GM21526 (cell line): ENCODE results near the gene EGFR.

Experiments
- ATAC-seq: cut with Tn5 transposase; IDR thresholded peaks from one replicate; pipeline ENCODE4 v1.9.1; 2021; ENCODE audit warnings: moderate library complexity; ENCODE audit not compliant: unreplicated experiment, low FRiP score

EGFR gene

GRCh38 chr7:55097100-55097499, 78.3 kb downstream of the EGFR start:
- ATAC-seq: no peak

DNA sequence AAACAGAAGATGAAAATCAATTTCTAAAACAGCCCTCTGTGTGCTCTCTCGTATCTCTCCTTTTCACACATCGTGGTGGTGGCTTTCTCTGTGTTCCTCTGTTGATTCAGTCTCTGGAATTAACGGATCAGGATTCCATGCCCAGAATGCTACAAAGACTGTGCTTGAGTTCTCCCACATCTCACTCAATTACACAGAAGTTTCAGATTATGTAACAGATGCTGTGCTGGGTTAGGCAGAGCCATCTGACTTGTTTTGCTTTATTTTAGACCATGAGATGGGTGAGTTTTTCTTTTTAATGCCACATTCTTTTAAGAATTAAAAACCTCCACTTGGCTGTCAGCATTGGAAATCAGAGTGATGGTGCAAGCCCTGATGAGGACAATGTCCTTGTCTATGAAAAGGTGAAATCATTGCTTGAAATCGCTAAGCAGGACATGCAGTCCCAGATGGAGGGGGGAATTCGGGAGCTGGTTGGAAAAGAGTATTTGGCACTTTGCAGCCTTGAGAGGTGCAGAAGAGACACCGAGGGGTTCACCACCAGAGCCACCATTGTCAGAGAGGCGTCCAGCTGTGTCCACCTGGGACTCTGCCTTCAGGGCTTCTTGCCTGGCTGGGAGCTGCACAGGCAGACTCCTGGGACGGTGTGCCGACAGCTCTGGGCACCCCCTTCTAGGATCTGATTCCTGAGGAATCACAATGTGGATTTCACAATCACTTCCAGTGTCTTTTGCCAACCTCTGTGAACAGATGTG, 80.4 kb downstream of the EGFR start:
- no peak for ATAC-seq

- no peak for ATAC-seq
These were observed 81.2 kb downstream of the EGFR start for GRCh38 chr7:55099821-55100543.

DNA sequence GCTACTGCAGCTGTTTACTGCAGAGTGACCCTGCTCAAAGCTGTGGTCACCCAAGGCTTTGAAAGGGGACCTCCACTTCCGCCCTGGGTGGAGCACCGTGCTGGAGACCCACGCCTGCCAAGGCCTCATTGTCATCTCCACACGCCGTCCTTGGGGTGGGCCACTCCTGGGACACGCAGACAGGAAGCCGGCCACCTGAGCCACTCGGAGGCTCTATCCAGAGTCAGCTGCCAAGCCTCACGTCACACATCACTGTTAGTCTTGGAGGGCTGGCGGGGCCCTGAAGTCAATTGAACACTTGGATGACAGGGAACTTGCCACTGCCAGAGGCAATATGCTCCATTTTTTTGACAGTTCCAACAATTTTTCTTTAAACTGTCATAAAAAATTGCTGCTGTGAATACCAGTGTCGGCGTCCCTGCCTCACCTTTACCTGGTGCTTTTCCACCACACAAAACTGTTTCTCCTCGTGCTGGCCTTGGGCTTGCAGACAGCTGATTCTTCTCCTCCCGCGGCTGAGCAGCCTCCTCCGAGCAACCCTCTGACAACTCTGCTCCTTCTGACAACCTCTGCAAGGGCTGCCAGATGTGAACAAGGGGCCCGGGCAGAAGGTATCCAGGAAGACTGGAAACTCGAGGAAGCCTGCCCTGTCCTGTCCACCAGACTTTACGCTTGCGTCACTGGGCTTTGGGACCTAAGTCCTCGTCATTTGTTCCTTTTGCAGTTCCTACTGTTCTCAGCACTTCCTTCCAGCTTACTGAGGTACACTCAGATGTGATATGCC, 81.9 kb downstream of the EGFR start:
- ATAC-seq: no peak

DNA sequence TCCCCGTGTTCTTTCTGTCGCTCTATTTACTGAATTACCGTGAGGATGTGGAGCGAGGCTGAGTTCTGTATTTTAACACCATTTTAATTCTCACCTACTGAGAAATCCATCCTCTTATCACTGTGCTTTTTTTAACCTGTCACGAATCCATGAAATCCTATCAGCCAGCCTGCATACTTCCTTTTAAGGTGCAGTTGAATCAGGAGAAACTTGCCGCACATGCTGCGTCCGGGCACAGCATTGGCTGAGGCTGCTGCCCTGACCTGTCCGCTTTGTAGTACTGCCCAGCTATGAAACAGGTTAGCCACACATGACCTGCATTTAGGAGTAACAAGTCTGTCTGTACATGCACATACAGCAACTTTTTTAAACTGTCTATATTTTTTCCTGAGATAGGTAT, 82.5 kb downstream of the EGFR start:
- ATAC-seq: no peak

DNA sequence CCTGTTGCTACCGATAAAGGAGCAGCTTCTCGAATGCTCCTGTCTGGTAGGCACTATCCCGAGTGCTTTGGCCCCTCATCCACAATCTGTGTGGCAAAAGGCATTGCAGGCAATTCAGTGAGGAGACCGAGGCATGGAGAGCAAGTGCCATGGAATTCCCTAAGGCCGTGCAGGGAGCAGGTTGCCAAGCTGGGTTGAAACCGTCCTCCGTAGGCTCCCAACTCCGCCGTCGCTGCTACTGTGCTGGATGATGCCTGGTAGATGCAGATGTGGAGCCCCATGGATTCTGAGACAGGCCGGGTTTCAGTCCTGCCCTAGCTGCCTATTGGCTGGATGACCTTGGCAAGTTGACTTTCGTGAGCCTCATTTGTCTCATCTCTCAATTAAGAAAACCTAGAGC, 85.3 kb downstream of the EGFR start:
- ATAC-seq: no peak

GRCh38 chr7:55104712-55105433, 86.1 kb downstream of the EGFR start:
- no peak for ATAC-seq

DNA sequence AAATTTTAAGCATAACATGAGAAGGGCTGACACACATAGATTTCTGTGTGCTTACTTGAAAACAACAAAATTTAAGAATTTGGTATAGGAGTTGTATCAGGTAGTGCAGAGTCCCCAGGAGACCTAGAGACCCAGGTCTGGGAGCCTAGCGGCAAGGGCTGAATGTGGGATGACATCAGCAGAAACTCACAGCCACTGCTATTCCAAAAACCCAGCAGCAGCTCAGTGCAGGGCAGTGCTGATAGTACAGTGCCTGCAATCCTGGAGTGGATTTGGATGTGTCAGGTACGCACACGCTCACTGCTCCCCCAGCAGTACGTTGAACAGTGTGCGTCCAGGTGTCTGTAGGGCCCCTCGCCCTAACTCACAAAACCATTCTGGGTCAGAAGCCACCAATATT, 87.1 kb downstream of the EGFR start:
- no peak for ATAC-seq

DNA sequence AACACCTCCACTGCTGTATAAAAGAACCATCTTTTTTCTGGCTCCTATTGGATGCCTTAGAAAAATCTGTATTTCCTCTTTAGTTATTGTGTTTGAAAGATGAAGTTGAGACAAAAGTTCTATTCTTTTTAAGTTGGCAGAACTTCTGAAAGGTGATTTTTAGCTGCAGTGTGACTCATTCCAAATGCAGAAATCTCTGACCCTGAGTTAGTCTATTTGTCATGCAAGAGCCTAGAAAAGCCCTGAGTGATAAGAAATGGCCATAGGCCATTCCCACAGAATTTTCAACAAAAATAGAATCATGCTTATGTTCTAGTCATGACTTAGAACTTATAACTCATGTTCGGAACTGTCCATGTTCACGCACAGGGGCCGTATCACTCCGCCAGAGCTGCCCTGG, 89.1 kb downstream of the EGFR start:
- no peak for ATAC-seq

- no peak for ATAC-seq
These were observed 89.6 kb downstream of the EGFR start for GRCh38 chr7:55108401-55108800.

GRCh38 chr7:55108818-55109217, 90.0 kb downstream of the EGFR start:
- ATAC-seq: no peak

DNA sequence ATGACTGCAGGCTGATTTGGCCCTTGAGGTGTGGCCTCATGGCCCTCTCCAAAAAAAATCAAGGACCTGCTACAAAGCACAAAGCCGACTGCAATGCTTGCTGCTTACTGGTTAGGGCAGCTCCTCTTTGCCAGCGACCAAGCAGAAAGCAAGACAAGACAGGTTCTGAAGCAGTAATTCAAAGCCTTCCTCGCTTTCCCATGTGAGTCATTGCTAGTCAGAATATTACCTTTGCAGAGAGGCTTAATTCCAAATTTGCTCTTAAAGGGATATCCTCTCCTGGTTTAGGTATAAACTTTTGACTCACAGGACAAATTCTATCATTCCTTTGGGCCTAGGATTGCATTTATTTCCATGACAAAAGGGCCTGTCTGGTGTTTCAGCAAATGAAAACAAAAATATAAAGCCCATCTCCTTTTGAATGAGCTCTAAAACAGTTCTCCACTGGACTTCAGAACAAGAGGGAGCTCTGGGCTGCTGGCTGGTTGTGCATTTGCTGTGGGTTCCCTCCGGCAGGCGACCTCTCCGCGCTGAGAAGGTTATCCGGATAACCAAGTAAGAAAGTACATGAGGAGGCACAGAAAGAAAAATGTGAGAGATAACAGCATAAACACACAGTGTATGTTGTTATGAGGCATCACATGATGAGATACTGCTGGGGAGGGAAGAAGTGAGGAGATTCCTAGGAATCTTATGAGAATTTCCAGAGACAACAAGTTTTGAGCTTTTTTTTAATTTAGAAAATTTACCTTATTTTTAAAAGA, 90.8 kb downstream of the EGFR start:
- ATAC-seq: no peak

DNA sequence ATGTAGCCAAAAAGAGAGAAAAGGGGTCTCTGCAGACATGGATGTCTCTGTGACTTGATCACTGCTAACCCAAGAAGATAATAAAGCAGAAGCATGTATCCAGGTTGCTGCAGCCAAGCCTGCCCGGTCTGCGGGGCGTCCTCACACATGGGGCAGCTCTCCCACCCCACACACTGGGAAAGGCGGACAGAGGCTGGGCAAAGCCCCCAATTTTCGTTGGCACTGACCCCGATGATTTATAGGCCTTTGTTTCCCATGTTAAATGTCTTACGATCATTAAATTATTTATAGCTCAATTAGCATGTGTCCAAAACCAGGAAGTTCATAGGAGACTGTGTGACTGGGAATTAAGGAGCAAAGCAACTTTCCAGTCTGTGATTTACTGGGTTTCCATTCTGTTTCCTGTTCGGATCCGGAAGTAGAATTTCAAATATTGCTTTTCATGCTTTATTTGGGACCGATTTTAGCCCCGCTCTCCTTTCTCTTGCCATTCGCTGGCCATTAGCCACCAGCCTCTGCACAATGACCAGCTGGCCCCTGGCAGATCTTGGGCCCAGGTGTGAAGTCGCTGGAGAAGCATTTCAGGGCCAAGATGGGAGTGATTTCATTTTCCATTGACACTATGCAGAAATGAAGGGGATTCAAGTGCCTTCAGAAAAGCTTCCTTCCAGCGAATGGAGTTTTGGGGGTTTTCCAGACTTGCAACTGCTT, 91.6 kb downstream of the EGFR start:
- ATAC-seq: no peak

DNA sequence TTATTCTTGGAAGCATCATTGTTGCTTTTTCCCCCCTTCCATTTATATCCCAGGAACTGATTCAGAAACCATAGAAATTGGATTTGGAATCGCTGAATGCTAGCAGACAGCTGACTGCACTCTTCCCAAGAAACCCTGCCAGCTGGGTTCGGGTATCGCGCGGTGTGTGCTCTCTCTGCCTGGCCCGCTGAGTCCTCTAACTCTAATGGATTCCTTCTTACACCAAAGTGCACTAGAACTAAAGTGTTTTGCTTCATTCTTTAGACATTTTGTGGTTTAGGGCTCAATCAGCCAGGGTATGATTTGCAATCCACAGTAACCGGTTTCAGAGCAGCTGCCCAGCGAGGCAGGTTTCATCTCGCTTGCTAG, 92.2 kb downstream of the EGFR start:
- no peak for ATAC-seq

- no peak for ATAC-seq
These were observed 93.2 kb downstream of the EGFR start for GRCh38 chr7:55112056-55112455.

DNA sequence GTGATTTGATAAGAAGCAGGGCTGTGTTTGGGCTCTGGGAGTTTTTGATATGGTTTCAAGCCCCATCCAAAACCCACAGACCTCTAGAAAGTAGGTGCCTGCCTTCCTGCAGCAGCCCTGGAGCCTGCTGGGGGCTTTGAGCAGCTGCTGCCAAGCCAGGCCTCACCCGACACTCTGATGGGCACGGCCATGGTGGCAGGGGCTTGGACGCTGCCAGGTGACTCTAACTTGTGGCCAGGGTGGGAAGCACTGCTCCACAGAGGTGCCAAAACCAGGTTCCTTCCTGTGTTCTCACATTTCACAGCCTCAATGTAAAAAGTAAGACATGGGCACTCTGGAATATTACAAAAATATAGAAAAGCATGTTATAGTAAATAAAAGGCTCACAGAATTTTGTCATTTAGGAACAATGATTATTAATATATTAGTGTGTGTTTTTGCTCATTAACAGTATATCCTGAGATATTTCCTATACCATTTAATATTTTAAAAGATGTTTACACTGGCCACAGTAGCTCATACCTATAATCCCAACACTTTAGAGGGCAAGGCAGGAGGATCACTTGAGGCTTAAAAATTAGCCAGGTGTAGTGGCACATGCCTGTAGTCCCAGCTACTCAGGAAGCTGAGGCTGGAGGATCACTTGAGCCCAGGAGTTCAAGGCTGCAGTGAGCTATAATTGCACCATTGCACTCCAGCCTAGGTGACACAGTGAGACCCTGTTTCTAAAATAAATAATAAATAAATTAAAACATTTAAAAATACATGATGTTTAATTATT, 95.1 kb downstream of the EGFR start:
- ATAC-seq: no peak

DNA sequence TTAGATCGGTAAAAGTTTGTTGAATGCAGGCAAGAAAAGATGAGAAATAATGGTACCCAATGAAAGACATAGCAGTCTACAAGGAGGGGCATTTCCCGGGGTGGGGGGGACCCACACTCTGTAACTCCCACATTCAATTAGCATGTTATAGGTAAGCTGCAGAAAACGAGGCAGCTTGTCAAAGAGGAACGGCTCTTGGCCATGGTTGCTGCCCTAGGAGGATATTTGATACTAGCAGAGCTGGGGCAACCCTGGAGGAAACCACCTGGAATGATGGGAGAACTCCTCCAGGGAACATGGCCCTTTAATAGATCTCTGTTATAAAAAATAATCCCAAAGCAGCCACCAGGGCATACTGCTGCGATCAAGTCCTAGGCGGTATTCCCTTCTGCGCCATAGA, 98.5 kb downstream of the EGFR start:
- no peak for ATAC-seq

DNA sequence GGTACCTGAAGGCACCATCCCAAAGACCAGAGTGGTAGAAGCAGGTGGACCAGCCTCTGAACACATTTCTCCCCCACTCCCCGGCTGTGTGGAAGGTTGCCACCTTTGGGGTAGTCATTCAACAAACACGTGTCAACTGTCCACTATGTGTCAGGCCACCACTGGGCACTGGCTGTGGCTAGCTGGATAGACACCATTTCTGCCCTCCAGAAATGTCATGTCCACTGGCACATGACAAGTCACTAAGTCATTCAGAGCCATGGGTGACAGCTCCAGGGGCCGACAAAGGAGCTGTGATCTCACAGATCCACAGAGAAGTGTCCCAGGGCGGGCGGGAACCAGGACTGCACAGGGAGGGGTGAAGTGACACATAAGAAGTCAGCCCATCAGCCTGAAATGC, 99.6 kb downstream of the EGFR start:
- ATAC-seq: no peak

GRCh38 chr7:55119571-55119970, 100.8 kb downstream of the EGFR start:
- no peak for ATAC-seq
